ENCODE measurements around the gene SSC5D.

SSC5D gene

GRCh38 chr19:55455576-55456235, 32.5 kb upstream of the SSC5D start:
- no peak for DNase-seq

GRCh38 chr19:55456347-55456746, 31.9 kb upstream of the SSC5D start:
- no peak for DNase-seq

- no peak for DNase-seq
Measured at GRCh38 chr19:55457683-55458457, 30.4 kb upstream of the SSC5D start.

DNA sequence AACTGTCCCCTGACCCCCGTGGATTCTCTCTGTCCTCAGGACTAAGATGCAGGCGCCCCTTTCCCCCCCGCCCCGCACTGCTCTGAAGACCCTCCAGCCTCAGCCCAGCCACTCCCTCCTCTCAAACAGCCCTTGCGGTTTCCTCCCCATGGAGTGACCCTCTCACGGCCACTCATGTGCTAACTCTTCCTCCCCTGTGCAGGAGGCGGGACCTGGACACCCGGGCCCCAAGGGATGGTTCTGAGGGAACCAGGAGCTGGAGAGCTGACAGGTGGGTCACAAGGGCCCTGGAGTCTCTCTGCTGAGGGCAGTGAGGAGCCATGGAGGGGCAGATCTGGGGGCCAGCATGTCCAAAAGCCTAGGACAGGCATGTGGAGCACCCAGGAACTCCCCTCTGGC, 28.7 kb upstream of the SSC5D start:
- DNase-seq = no peak

DNA sequence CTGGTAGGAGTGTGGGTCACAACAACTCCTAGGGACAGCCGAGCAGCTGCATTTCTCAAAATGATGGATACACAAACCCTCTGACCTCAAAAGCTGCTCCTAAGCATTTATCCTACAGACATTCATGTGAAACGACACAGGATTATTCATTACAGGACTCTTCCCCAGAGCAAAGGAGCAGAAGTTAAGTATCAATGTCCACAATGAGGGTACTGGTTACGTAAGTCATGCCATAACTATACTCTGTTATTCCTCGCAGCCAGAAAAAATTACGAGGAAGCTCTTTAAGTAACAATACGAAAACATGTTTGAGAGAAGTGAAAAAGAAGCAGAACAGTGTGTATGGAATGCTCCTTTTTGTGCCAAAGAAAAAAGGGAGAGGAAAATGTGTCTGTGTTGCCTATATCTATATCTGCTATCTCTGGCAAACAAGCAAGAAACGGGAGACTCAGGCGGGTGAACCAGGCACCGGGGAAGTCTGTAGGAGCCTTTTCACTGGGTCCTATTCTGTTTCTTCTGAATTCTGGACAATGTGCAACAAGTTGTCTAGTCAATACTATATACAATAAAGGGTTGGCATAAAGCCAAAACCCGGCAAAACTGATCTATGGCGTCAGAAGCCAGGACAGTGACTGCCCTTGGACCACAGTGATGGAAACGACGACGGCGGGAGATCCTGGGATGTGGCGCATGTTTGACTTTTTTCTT, 28.1 kb upstream of the SSC5D start:
- peak; percentile 21 for DNase-seq

DNA sequence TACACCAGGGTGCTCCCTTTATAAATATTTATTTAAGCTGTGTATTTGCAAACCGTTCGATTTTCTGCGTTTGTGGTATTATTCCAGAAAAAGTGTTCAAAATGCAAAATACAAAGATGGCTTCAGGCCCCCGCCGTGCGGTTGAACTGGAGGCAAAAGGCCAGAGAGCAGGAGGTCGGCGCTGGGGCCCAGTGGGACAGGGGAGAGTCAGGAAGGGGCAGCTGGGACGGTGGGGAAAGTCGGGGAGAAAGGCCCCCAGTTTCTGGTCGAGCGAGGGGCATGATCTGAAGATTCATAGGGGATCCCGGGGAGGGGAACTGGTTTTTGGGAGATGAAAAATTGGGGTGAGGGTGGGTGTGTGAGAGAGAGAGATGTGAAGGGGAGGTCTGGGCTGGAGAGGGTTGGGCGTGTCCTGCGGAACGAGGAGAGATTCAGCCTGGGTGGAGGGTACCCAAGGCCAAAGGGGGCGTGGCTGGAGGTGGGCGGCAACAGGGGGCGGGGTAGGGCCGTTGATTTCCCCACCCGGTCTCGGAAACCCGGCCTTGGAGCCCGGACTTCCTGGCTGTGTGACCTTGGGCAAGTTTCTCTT, 27.5 kb upstream of the SSC5D start:
- peak; percentile 81 for DNase-seq

DNA sequence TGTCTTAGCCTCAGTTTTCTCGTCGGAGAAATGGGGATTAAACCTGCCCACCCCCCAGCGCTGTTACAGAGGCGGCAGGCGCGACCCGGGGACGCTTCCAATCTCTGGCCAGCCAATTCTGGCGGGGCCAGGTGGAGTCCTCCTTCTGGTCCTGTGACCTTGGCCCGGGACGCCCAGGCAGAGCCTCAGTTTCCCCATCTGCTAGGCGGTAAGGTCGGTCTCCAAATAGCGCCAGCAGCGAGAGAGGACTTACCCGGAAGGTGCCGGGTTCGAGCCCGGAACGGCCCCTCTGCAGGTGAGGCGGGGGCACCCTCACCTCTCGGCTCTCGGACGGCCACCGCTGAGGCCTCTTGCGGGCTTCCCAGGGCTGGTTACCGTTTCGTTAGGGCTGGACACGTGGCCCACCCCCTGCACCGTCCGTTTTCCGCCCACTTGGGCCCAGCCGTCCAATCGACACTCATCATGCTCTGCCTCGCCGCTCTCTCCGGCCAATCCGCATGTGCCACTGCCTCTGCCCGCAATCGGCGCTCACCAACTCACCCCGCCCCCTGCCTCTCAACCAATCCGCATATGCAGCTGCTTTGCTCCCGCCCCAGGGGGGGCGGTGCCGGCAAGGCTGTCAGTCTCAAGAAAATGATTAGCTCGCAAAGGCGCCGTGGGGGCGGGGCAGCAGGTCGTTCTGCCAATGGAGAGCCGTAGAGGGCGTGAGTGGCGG, 26.8 kb upstream of the SSC5D start, which contains the start of gene ISOC2:
ISOC2 (minus strand) TSS at position 384 of the 715 bp plus-strand sequence. CDS start 5,156 bp downstream, outside the sequence.
- DNase-seq = peak; percentile 100

DNA sequence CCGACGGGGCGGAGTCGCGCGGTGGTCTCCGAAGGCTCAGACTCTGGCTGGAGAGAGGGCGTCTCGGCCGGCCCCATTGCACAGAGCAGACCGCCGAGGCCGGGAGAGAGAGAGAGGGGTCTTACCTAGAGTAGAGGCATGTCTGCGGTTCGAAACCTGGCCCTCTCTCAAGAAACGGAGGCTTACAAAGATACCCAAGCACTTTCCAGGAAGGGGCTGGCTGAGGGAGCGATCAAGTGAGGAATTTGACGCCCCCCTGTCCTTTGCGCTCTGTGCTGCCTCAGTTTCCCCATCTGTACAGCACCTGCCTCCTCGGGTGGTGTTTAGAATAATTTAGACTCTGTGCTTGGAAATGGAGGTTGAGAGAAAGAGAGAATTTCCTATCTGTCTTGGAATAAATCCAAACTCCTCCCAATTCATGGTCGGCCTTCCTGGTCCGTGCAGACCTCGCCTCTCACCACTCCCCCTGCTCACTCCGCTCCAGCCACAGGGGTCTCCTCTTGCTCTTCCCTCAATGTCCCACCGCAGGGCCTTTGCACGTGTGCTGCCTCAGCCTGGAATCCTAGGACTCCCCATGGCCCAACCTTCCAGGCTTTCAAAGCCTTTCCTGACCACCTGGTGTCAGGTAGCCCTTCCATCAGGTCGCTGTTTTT, 26.1 kb upstream of the SSC5D start:
- peak; percentile 35 for DNase-seq

GRCh38 chr19:55462722-55463121, 25.5 kb upstream of the SSC5D start:
- DNase-seq = no peak

GRCh38 chr19:55463583-55464031, 24.6 kb upstream of the SSC5D start:
- DNase-seq = no peak

GRCh38 chr19:55464039-55464661, 24.1 kb upstream of the SSC5D start:
- no peak for DNase-seq

GRCh38 chr19:55464662-55465054, 23.6 kb upstream of the SSC5D start, which contains the start of gene C19orf85:
Gene C19orf85 (minus strand): TSS chr19:55464751. CDS start chr19:55464554, 197 bp downstream.
- no peak for DNase-seq

DNA sequence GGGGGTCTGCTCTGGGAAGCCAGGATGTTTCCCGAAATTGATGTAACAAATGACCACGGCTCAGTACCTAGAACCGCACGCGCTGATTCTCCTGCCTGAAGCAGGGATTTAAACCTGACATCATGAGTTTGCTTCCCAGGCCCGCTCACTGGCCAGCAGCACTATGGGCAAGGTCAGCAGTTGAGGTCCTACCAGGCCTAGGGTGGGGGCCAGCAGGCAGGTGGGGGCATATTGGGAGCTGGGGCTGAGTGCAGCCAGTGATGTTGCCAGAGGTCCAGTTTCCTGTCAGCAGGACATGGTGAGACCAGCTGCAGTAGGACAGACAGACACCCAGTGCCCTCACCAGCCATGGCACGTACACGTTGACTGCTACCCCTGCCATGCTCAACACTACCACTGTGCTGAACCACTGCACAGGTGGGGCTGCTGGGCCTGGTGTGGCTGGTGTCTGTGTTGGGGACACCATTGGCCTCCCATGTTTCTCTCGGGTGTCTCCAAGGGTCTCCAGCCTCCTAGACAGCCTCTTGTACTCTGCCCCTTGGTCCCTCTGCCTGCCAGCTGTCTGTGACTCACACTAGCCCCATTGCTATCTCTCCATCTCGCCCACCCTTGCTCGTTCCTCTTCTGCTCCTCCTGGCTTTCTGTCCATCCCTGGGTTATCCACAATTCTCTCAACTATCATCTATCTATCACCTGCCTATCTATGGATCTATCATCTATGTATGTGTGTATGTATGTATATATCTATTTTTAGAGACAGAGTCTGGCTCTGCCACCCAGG, 22.6 kb upstream of the SSC5D start:
- no peak for DNase-seq

- DNase-seq = no peak
Measured at GRCh38 chr19:55466241-55466614, 22.0 kb upstream of the SSC5D start.

GRCh38 chr19:55467236-55468053, 20.8 kb upstream of the SSC5D start:
- DNase-seq = peak; percentile 47

GRCh38 chr19:55468054-55468393, 20.2 kb upstream of the SSC5D start:
- no peak for DNase-seq

- DNase-seq = no peak
Measured at GRCh38 chr19:55471266-55471665, 17.0 kb upstream of the SSC5D start.

DNA sequence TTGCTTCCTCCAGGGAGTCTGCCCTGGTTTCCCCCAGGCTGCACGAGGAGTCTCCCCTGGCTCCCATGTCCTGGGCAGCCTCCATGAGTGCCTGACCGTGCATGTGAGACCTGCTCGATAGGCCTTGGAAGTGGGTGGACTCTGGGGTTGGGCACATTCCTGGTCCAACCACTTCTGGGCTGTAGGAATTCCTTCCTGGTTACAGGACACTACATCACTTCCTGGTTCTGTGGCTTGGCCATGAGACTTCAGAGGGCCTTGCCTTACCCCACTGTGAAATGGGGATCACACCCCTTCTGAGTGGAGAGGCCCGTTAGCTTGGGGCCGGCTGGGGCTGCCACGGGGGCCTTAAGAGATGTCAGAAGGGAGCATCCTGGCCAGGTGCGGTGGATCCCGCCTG, 15.8 kb upstream of the SSC5D start:
- DNase-seq = peak; percentile 74

GRCh38 chr19:55473225-55474012, 14.8 kb upstream of the SSC5D start:
- no peak for DNase-seq

All from fibroblast of skin of right biceps (primary cell).